GM19240 (cell line): ENCODE results near the gene CFHR4.
"Not testable (repeated sequence)": the region's sequence is repeated elsewhere in the genome, so short reads cannot be mapped to it uniquely, and the experiment has no call there.

Experiments used
- DNase-seq: peaks from one replicate; pipeline ENCODE4 v3.0.0; 2011; ENCODE audit warnings: low spot score; ENCODE audit not compliant: insufficient read length

Gene CFHR4

GRCh38 chr1:196933531-196934189, 45.8 kb downstream of the CFHR4 start:
- no peak for DNase-seq

- not testable (repeated sequence) for DNase-seq
Observed at GRCh38 chr1:196941474-196941873, 53.6 kb downstream of the CFHR4 start.

- not testable (repeated sequence) for DNase-seq
Observed at GRCh38 chr1:196943568-196943967, 55.7 kb downstream of the CFHR4 start, which contains the start of gene CFHR2. Gene CFHR2 (plus strand): TSS chr1:196943738. CDS start chr1:196943881, 143 bp downstream.

GRCh38 chr1:196951711-196952394, 64.0 kb downstream of the CFHR4 start:
- no peak for DNase-seq

GRCh38 chr1:196954778-196955177, 66.9 kb downstream of the CFHR4 start:
- no peak for DNase-seq

- DNase-seq = no peak
Observed at GRCh38 chr1:196955926-196956325, 68.1 kb downstream of the CFHR4 start.

- no peak for DNase-seq
Observed at GRCh38 chr1:196960854-196961253, 73.0 kb downstream of the CFHR4 start.
